NCI-H82 treated with DMSO at 0.1 percent for 48 hours (cell line): Measurements from ENCODE around the gene AQP6.
"Not testable (repeated sequence)": the region's sequence is repeated elsewhere in the genome, so short reads cannot be mapped to it uniquely, and the experiment has no call there.

Experiments
- DNase-seq: peaks from one replicate; lab custom pipeline; 2025; ENCODE audit not compliant: unreplicated experiment; lab: John Stamatoyannopoulos, UW

The AQP6 gene

DNA sequence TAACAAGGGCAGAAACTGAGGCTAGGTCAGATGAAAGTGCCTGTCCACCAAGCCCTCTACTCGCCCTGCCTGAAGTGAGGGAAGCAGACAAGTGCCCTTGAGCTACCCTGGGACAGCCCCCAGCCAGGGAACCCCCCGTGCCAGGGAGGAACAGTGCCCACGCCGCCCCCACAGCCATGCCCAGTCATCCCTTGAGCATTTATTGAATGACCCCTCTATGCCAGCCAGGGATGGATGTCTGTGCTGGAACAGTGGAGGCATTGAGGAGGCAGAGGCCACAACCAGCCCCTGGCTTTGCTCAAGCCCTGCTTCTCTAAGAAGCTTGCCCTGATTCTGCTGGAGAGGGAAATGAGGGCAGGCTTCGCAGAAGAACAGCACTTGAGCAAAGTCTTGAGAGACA is 3.7 kb upstream of the AQP6 start:
- DNase-seq = no peak

GRCh38 chr12:49969651-49970429 is 2.9 kb upstream of the AQP6 start:
- DNase-seq = no peak

DNA sequence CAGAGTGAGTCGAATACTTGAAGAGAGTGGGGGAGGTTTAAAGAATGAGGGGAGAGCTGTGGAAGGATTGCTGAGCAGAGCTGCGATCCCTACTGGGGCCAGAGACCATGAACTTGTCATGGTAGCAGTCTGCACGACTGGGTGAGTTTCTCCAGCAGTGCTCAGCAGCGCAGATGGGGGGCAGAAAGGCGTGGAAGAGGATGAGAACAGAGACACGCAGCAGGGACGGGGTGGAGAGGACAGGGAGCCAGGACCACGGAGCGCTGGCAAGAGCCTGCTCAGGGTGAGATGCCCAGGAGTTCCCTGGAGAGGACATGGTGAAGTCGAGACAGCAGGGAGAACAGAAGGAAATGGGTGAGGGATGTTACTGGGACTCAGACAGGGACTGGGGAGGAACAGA is 2.1 kb upstream of the AQP6 start:
- DNase-seq = no peak

GRCh38 chr12:49971141-49971540 is 1.6 kb upstream of the AQP6 start:
- DNase-seq = no peak

DNA sequence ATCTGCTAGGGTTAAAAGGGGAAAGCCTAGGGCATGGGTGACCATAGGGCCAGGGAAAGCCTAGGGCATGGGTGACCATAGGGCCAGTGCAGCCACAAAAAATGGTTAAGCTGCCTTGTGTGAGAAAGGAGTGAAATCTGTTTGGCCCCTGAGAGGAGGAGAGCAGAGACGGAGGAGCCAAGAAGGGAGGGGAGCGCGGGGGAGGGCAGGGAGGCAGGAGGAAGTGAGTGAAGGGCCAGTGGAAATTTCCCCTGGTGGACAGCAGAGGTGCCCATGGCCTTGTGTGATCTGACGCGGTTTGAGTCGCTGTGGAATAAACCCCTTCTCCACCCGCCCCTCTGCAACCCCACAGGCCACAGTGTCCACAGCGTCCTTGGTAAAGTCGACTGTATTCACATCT is 618 bp upstream of the AQP6 start:
- no peak for DNase-seq

DNA sequence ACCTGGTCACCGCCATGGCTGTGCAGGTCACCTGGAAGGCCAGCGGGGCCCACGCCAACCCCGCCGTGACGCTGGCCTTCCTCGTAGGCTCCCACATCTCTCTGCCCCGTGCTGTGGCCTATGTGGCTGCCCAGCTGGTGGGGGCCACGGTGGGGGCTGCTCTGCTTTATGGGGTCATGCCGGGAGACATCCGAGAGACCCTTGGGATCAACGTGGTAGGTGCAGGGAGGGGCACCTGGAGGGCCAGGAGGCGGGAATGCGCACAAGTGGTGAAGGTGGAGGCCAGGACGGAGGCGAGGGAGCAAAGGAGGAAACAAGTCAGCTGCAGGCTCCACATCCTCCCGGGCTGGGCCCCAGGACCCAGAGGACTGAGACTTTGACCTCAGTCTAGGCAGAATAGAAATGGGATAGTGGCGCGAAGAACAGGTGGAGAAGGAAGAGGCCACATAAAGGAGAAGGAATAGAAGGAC is 649 bp downstream of the AQP6 start:
- DNase-seq = no peak

GRCh38 chr12:49974231-49974675 is 1.5 kb downstream of the AQP6 start:
- DNase-seq = peak; percentile 30

GRCh38 chr12:49974677-49975317 is 2.0 kb downstream of the AQP6 start:
- DNase-seq = no peak

GRCh38 chr12:49975318-49975761 is 2.6 kb downstream of the AQP6 start:
- DNase-seq = no peak

GRCh38 chr12:49976557-49976956 is 3.8 kb downstream of the AQP6 start:
- no peak for DNase-seq

DNA sequence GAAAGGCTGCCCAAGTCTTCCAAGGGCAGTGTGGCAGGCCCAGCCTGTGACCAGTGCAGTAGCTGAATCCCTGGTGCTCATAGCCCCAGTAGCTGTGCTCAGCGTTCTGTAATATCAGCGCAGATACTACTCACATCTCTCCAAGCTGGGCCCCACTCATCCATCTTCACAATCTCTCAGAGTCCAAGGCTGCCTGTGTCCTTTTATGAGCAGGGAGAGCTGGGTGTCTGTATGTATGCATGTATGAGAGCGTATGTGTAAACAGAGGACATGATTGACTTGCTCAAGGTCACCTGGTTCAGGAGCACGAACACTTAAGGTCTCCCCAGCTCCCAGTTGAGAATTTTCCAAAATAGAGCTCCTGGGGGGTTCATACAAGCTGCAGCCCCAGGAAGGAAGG is 5.4 kb downstream of the AQP6 start:
- DNase-seq = no peak

DNA sequence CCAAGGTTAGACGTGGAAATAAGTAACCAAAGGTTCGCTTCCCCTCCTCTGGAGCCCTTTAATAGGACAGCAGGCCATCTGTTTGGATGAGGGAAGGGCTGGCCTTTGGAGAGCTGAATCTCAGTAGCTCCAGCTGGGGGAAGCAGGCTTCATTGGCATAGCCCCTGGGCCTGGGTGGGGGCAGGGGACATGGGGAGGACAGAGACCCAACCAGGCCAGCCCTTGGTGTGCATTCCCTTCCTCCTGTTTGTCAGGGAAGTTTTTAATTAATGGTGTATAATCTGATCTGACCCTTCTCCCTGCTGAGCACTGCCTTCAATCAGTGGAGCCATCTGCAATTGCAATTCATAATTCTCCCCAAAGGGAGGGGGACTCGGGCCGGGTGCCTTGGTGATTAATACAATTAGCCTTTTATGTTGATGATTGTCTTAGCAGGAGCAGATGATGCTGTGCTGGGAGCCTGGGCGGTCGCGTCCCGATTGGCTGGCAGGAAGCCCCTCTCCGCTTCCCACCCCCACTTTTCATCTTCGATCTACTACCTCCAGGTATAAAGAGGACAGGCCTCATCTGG is 6.4 kb downstream of the AQP6 start:
- DNase-seq = peak; percentile 98

- no peak for DNase-seq
Observed at GRCh38 chr12:49979791-49980190, 7.0 kb downstream of the AQP6 start.

DNA sequence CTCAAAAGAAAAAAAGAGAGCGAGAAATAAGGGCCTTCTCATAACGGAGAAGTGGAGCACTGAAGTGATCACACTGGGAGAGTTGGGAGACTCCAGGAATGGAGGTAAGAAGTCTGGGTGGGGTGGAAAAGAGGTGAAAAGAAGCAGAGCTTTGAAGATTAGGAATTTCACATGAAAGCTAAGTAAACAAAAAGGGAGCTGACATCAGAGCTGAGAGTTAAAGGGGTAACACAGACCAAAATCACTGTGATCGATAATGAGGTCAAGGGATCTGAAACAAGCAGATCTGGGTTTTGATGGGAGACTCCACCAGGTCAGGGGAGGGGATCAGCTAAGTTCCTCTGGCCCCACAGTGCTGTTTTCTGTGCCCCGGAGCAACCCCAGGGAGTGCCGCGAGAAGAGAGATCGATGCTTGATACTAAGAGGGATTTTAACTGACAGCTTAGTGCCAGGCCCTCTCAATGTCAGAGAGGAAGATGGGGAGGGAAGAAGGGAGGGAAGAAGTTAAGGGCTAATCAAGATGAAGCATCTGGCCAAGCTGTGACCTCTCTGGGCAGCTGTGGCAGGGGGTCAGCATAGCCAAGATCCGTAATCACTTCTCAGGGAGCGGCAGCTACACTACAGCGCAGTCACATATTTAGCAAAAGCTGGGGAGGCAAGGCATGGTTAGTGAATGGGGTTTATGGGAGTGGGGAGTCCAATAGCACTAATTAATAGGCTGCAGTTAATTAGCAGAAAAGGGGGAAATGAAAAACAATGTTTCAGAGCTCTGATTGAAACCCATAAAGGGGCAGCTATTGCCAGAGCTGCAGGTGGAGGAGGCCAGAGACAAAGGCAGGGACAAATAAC is 8.0 kb downstream of the AQP6 start:
- peak; percentile 89 for DNase-seq

- no peak for DNase-seq
Observed at GRCh38 chr12:49982246-49983087, 9.7 kb downstream of the AQP6 start.

GRCh38 chr12:49983892-49984291 is 11.1 kb downstream of the AQP6 start:
- peak; percentile 96 for DNase-seq

GRCh38 chr12:49984476-49985359 is 12.0 kb downstream of the AQP6 start:
- peak; percentile 97 for DNase-seq

- no peak for DNase-seq
Observed at GRCh38 chr12:49985981-49986380, 13.2 kb downstream of the AQP6 start.

- not testable (repeated sequence) for DNase-seq
Observed at GRCh38 chr12:49986476-49986875, 13.7 kb downstream of the AQP6 start.
